HEK293T (cell line): ENCODE results near the gene COQ3.

Source experiments
- CTCF ChIA-PET: fragments of 350-600 bp; formaldehyde crosslinking; extraction: SDS; loops from one replicate; lab custom pipeline; 2021; ENCODE audit warnings: antibody characterized with exemption, inconsistent platforms; lab: Yijun Ruan, JAX
- POLR2A ChIA-PET: fragments of 350-600 bp; formaldehyde crosslinking; extraction: SDS; loops from one replicate; lab custom pipeline; 2020; ENCODE audit warnings: antibody characterized with exemption, inconsistent platforms; lab: Yijun Ruan, JAX
- DNase-seq: peaks from one replicate; pipeline ENCODE4 v3.0.0; 2012; ENCODE audit warnings: mixed read lengths; ENCODE audit errors: extremely low spot score
- ARNT ChIP-seq: fragments of 450-650 bp; IDR thresholded peaks from 2 replicates; pipeline ENCODE4 v1.6.1; 2017; ENCODE audit warnings: mild to moderate bottlenecking
- BHLHE40 ChIP-seq: fragments of 450-650 bp; IDR thresholded peaks from 2 replicates; pipeline ENCODE4 v1.6.1; 2016; ENCODE audit warnings: mild to moderate bottlenecking, moderate library complexity, borderline replicate concordance
- CTBP1 ChIP-seq: fragments of 450-650 bp; IDR thresholded peaks from 2 replicates; pipeline ENCODE4 v1.6.1; 2016; ENCODE audit warnings: borderline replicate concordance
- ELF4 ChIP-seq: fragments of 450-650 bp; IDR thresholded peaks from 2 replicates; pipeline ENCODE4 v1.6.1; 2017; ENCODE audit warnings: antibody characterized with exemption
- FOXA1 ChIP-seq: fragments of 450-650 bp; IDR thresholded peaks from 2 replicates; pipeline ENCODE4 v1.6.1; 2016; ENCODE audit warnings: mild to moderate bottlenecking
- FOXK2 ChIP-seq: fragments of 450-650 bp; IDR thresholded peaks from 2 replicates; pipeline ENCODE4 v1.6.1; 2016; ENCODE audit warnings: mild to moderate bottlenecking
- FOXM1 ChIP-seq: fragments of 450-650 bp; IDR thresholded peaks from 2 replicates; pipeline ENCODE4 v1.6.1; 2017; ENCODE audit warnings: mild to moderate bottlenecking, borderline replicate concordance
- HDGF ChIP-seq: fragments of 450-650 bp; IDR thresholded peaks from 2 replicates; pipeline ENCODE4 v1.6.1; 2017; ENCODE audit warnings: antibody characterized with exemption, borderline replicate concordance
- L3MBTL2 ChIP-seq: fragments of 450-650 bp; conservative IDR thresholded peaks from 2 replicates; pipeline ENCODE4 v1.6.1; 2016; ENCODE audit warnings: mild to moderate bottlenecking
- LEF1 ChIP-seq: fragments of 450-650 bp; IDR thresholded peaks from 2 replicates; pipeline ENCODE4 v1.6.1; 2017; ENCODE audit warnings: mild to moderate bottlenecking, borderline replicate concordance
- NFRKB ChIP-seq: fragments of 450-650 bp; IDR thresholded peaks from 2 replicates; pipeline ENCODE4 v1.6.1; 2016; ENCODE audit warnings: mild to moderate bottlenecking, moderate library complexity
- SP1 ChIP-seq: fragments of 450-650 bp; IDR thresholded peaks from 2 replicates; pipeline ENCODE4 v1.6.1; 2017
- SUZ12 ChIP-seq: fragments of 450-650 bp; IDR thresholded peaks from 2 replicates; pipeline ENCODE4 v1.6.1; 2016; ENCODE audit warnings: mild to moderate bottlenecking
- TARDBP ChIP-seq: fragments of 450-650 bp; IDR thresholded peaks from 2 replicates; pipeline ENCODE4 v1.6.1; 2016
- ZNF384 ChIP-seq: fragments of 450-650 bp; IDR thresholded peaks from 2 replicates; pipeline ENCODE4 v1.6.1; 2016
- TF ChIP-seq, protein P1 (sequence below): fragments of 450-650 bp; IDR thresholded peaks from 2 replicates; pipeline ENCODE4 v1.6.1; 2016

The COQ3 gene

DNA sequence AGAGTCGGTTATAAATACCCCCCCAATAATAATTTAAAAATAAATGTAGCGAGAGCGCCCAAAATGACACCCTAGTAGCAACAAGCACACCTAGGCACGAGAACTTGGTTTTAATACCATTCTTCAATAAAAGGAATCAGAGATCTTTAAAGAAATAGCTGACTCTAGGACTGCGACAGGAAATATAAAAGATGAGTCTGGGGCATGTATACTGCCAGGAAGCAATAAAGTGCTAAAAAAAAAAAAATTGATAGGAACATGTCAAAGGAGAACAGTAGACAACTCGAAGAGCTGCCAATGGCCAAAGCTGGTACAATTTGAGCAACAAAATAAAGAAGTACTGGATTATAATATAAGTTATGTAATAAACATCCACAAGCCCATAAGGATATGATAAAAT, 28.9 kb upstream of the COQ3 start:
- ChIA-PET CTCF (no interaction called here), POLR2A (interaction anchor here (5.0 kb wide), 1 partner anchor 29 kb away, joined by 66 read pairs; the partner anchor contains the start of gene COQ3)
- no peak for DNase-seq
- TF ChIP-seq FOXA1 (no peak), ARNT (no peak), NFRKB (no peak), SP1 (no peak), FOXK2 (no peak), BHLHE40 (no peak), ZNF384 (no peak), LEF1 (no peak), SUZ12 (no peak), CTBP1 (no peak), TARDBP (no peak)
- TF ChIP-seq, protein P1, sequence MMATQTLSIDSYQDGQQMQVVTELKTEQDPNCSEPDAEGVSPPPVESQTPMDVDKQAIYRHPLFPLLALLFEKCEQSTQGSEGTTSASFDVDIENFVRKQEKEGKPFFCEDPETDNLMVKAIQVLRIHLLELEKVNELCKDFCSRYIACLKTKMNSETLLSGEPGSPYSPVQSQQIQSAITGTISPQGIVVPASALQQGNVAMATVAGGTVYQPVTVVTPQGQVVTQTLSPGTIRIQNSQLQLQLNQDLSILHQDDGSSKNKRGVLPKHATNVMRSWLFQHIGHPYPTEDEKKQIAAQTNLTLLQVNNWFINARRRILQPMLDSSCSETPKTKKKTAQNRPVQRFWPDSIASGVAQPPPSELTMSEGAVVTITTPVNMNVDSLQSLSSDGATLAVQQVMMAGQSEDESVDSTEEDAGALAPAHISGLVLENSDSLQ = no peak

DNA sequence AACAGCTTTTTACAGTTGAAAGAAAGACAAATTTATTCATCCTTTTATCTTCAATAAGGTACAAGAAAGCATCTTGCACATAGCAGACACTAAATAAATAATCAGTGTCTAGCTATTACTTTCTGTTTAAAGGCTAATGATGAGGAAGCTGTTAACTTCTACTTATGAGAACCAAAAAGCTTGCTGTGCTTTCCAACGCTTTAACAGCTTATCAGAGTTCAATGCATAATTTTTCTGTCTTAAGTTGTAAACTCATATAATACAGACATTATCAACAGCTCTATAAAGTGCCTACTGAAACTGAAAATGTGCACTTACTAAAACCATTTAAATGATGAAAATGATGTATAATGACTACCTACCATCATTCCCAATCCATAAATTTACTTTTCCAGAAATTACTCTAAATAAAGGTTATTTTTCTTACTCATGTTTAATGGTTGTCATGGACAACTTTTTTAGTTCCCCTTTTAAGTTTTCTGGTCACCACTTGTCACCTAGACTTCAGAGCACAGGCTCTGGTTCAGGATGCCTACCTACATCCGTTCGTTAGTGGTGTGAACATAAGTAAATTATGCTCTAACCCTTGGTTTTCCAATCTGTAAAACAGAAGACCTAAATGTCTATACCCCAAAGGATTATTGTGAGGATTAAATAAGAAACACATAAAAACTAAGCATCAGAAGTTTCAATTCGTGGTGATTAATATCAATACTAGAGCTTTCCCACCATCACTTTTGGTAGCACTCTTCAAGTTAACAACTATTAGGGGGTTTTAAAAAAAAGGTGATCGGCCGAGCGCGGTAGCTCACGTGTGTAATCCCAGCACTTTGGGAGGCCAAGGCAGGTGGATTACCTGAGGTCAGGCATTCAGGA, 23.1 kb upstream of the COQ3 start:
- TF ChIP-seq ELF4 (no peak), L3MBTL2 (no peak), SP1 (no peak)
- CTCF ChIA-PET = no interaction called here
- POLR2A ChIA-PET = interaction anchor here (0.9 to 1.1 kb wide), 2 partner anchors 8 to 23 kb away, joined by 3 read pairs; partner anchors contain the start of genes COQ3 and PNISR

DNA sequence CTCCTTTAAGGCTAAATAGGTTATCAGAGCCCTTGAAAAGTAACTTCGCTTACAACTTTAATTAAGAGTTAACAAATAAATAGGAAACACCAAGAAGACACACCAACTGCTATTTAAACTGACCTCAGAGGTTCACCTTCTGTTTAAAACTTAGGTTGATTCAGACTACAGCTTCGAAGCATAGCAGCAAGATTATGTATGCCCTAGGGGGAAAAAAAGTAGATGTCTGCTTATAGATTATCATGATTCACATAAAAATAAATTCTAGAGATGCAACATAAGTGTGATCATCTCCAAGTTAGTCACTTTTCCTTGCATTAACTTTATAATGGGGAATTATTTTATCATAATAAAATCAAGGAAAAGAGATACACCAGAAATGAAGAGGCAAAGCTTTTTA, 22.2 kb upstream of the COQ3 start:
- POLR2A ChIA-PET = interaction anchor here (0.9 to 1.1 kb wide), 2 partner anchors 9 to 23 kb away, joined by 3 read pairs; partner anchors contain the start of genes COQ3 and PNISR
- CTCF ChIA-PET = no interaction called here

More for the DNA sequence above, 23.1 kb upstream of the COQ3 start:
- no peak for DNase-seq

GRCh38 chr6:99415446-99415845, 21.5 kb upstream of the COQ3 start:
- DNase-seq = no peak
- TF ChIP-seq, protein P1 = no peak
- TF ChIP-seq LEF1 = no peak
- TF ChIP-seq FOXK2 = no peak
- TF ChIP-seq ELF4 = no peak
- no peak for TF ChIP-seq FOXA1
- no peak for TF ChIP-seq BHLHE40
- no peak for TF ChIP-seq TARDBP
- TF ChIP-seq NFRKB = no peak
- TF ChIP-seq ZNF384 = no peak
- no peak for TF ChIP-seq CTBP1
- no peak for TF ChIP-seq ARNT
- POLR2A ChIA-PET = no interaction called here
- CTCF ChIA-PET = no interaction called here

More for the DNA sequence above, 22.2 kb upstream of the COQ3 start:
- TF ChIP-seq HDGF (no peak), ZNF384 (no peak), ARNT (no peak), FOXM1 (no peak), NFRKB (no peak), TARDBP (no peak), SP1 (no peak), FOXK2 (no peak), BHLHE40 (no peak), CTBP1 (no peak), LEF1 (no peak), FOXA1 (no peak), L3MBTL2 (no peak), ELF4 (no peak), SUZ12 (no peak)
- TF ChIP-seq, protein P1 = no peak
- no peak for DNase-seq

DNA sequence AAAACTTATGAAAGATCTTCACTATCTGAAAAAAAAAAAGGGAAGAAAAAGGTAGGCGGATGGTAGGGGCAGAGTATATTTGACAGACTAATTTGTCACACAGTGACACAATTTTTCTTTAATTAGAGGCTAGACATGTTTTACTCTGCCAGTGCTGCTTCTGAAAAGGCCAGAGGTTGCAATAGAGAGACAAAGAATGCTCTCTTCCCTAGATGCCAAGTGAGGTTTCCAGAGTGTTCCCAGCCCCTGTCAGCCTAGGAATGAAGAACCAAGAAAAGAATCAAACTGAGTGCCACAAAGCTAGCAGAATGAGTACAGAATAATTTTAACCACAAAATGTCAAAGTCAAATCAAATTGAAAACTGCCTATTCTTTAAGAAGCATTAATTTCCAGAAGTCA, 18.1 kb upstream of the COQ3 start:
- TF ChIP-seq NFRKB = no peak
- no peak for TF ChIP-seq ZNF384
- TF ChIP-seq FOXK2 = no peak
- TF ChIP-seq L3MBTL2 = no peak
- TF ChIP-seq TARDBP = no peak
- CTCF ChIA-PET = interaction anchor here (1.0 kb wide), 1 partner anchor 81 kb away, joined by 3 read pairs; no protein-coding TSS in a partner anchor
- DNase-seq = no peak
- POLR2A ChIA-PET = interaction anchor here (1.5 kb wide), 1 partner anchor 13 kb away, joined by 6 read pairs; the partner anchor contains the start of gene PNISR

DNA sequence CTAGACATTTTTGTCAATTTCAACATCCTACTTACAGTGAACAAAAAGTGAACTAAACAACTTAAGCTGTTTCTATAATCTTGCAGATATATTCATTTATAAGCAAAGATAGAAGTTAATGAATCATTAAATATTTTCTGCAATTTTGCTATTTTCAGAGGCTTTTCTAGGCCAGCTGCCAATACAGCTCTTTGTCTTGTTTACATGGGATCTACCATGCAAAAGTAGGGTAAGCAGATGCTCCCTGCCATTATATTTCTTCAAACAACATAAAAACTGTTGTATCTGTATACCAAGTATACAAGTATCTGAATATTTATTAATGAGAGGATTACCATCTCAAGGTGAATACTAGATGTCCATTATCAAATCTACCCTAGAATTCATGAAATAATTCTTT, 15.7 kb upstream of the COQ3 start:
- no peak for DNase-seq
- ChIA-PET CTCF (interaction anchor here (0.7 to 0.8 kb wide), 2 partner anchors 9 to 79 kb away, joined by 3 to 4 read pairs; no protein-coding TSS in a partner anchor), POLR2A (no interaction called here)
- TF ChIP-seq SP1 (no peak), L3MBTL2 (no peak), FOXM1 (no peak), ARNT (no peak), LEF1 (no peak), CTBP1 (no peak), NFRKB (no peak), SUZ12 (no peak)
